ENCODE results near the gene HSPA12B. TPM values are rescaled to one million over a fixed set of nuclear protein-coding genes. Genes with fewer than 3 reads are reported as not detected.
A peak's percentile ranks its signal among the peaks of the same experiment; 100 is the strongest.

Gene HSPA12B
- total and polyA plus RNA-seq, 2 of the 13 experiments (the other 11 are each of a cell fraction or from before 2014, with no cell fraction given): 0.01 TPM; not detected in 1

- TF ChIP-seq HOXD1 (CRISPR knock-in tag; IDR thresholded peaks at IDR 0.05) (no peak), HDAC1 (CRISPR knock-in tag; IDR thresholded peaks at IDR 0.05) (no peak), ZSCAN22 (CRISPR knock-in tag; IDR thresholded peaks at IDR 0.05) (no peak), IRF9 (CRISPR knock-in tag; IDR thresholded peaks at IDR 0.05; ENCODE audit: borderline replicate concordance) (no peak), THAP9 (CRISPR knock-in tag; IDR thresholded peaks at IDR 0.05; ENCODE audit: borderline replicate concordance) (no peak), ZNF513 (CRISPR knock-in tag; conservative IDR thresholded peaks at IDR 0.05) (no peak), KAT2B (IDR thresholded peaks at IDR 0.05; ENCODE audit: borderline replicate concordance, low read depth, low read length) (no peak), ZBTB38 (CRISPR knock-in tag; IDR thresholded peaks at IDR 0.05) (0 out of 2 replicates have a peak, but pooled peaks have one; percentile 29), HBP1 (CRISPR knock-in tag; IDR thresholded peaks at IDR 0.05; ENCODE audit: low read depth) (no peak), ZNF709 (CRISPR knock-in tag; IDR thresholded peaks at IDR 0.05) (0 out of 2 replicates have a peak, but pooled peaks have one; percentile 40), CHCHD3 (CRISPR knock-in tag; IDR thresholded peaks at IDR 0.05) (0 out of 2 replicates have a peak, but pooled peaks have one; percentile 35), ZNF598 (CRISPR knock-in tag; IDR thresholded peaks at IDR 0.05; ENCODE audit: borderline replicate concordance) (no peak), REST (IDR thresholded peaks at IDR 0.05; ENCODE audit: borderline replicate concordance in 1 of 2, low read depth in 1 of 2, low read length in 2 of 2) (no peak), CBX2 (IDR thresholded peaks at IDR 0.05; ENCODE audit: low read depth, low read length) (no peak), CBX2 (CRISPR knock-in tag; IDR thresholded peaks at IDR 0.05; ENCODE audit: low read depth) (no peak), ZNF788 (CRISPR knock-in tag; IDR thresholded peaks at IDR 0.05; ENCODE audit: borderline replicate concordance) (0 out of 2 replicates have a peak, but pooled peaks have one; percentile 4), ZFX (CRISPR knock-in tag; IDR thresholded peaks at IDR 0.05; ENCODE audit: low read depth) (peak; percentile 62), ZNF781 (CRISPR knock-in tag; IDR thresholded peaks at IDR 0.05; ENCODE audit: borderline replicate concordance, not compliant biosample characterization) (peak; percentile 16)
Observed at GRCh38 chr20:3739926-3740451, 7.5 kb downstream of the HSPA12B start (continued).

Measured in HepG2 (cell line).